PC-3 (cell line): ENCODE data around the gene SPX. TPM values are rescaled to one million over a fixed set of nuclear protein-coding genes. Genes with fewer than 3 reads are reported as not detected.
A peak's percentile ranks its signal among the peaks of the same experiment; 100 is the strongest.

ENCODE experiments used
- ATAC-seq: fragments of 200-7000 bp; cut with Tn5 transposase; 2 replicates; pipeline ENCODE4 v1.9.1; 2020; ENCODE audit warnings: mild to moderate bottlenecking, moderate library complexity
- Bru-seq: library from RNA; stranded (reverse); fragments of 400-500 nt; gene quantifications from one replicate; lab custom pipeline; 2021; lab: Mats Ljungman, UMichigan
- BruChase-seq, 2 experiments: library from RNA; stranded (reverse); fragments of 400-500 nt; gene quantifications; one replicate each; lab custom pipeline; 2021; lab: Mats Ljungman, UMichigan
- BruUV-seq: library from RNA; stranded (reverse); fragments of 400-500 nt; replicated peaks from 2 replicates; lab custom pipeline; 2021; lab: Mats Ljungman, UMichigan
- CTCF ChIA-PET: fragments of 300-600 bp; sonication (Branson Sonifier 250); formaldehyde crosslinking; loops from one replicate; lab custom pipeline; 2022; ENCODE audit warnings: antibody characterized with exemption; lab: Charles Lee
- POLR2A ChIA-PET: fragments of 300-600 bp; sonication (Branson Sonifier 250); formaldehyde crosslinking; loops from one replicate; lab custom pipeline; 2022; ENCODE audit warnings: antibody characterized with exemption; ENCODE audit not compliant: unreplicated experiment; lab: Charles Lee
- DNase-seq: peaks from one replicate; pipeline ENCODE4 v3.0.0-alpha.2; 2015
- H2AFZ ChIP-seq: fragments of 300-600 bp; sonication (generic); 2 replicates; pipeline ENCODE4 v1.6.0; 2016; ENCODE audit warnings: antibody characterized with exemption, low read length
- H3F3A ChIP-seq: fragments of 300-600 bp; sonication (generic); one replicate; pipeline ENCODE4 v1.6.0; 2017; ENCODE audit warnings: antibody characterized with exemption, low read length, control low read depth, mild to moderate bottlenecking; ENCODE audit not compliant: unreplicated experiment
- H3K27ac ChIP-seq: fragments of 300-600 bp; sonication (generic); 2 replicates; pipeline ENCODE4 v1.5.1; 2016; ENCODE audit warnings: mild to moderate bottlenecking, low read length
- H3K27me3 ChIP-seq: fragments of 300-600 bp; sonication (generic); 2 replicates; pipeline ENCODE4 v1.6.1; 2016; ENCODE audit warnings: low read length, mixed read lengths
- H3K36me3 ChIP-seq: fragments of 300-600 bp; sonication (generic); 2 replicates; pipeline ENCODE4 v1.6.1; 2016; ENCODE audit warnings: low read depth, mixed run types, low read length, mixed read lengths
- H3K4me1 ChIP-seq: fragments of 300-600 bp; sonication (generic); 2 replicates; pipeline ENCODE4 v1.5.1; 2016; ENCODE audit warnings: low read length; ENCODE audit not compliant: insufficient read depth
- H3K4me2 ChIP-seq: fragments of 300-600 bp; sonication (generic); 2 replicates; pipeline ENCODE4 v1.6.0; 2016; ENCODE audit warnings: low read length
- H3K4me3 ChIP-seq: fragments of 300-600 bp; sonication (generic); 2 replicates; pipeline ENCODE4 v1.5.1; 2016; ENCODE audit warnings: mild to moderate bottlenecking, low read length, mixed read lengths
- H3K79me2 ChIP-seq: fragments of 300-600 bp; sonication (generic); 2 replicates; pipeline ENCODE4 v1.6.1; 2017; ENCODE audit warnings: low read length, mixed read lengths
- H3K9ac ChIP-seq: fragments of 300-600 bp; sonication (generic); 2 replicates; pipeline ENCODE4 v1.6.0; 2016; ENCODE audit warnings: mild to moderate bottlenecking, low read length
- H3K9me2 ChIP-seq: fragments of 300-600 bp; sonication (generic); replicated peaks from 2 replicates; pipeline ENCODE4 v1.6.1; 2016; ENCODE audit warnings: mixed run types, low read length, mixed read lengths
- H3K9me3 ChIP-seq: fragments of 300-600 bp; sonication (generic); 2 replicates; pipeline ENCODE4 v1.6.1; 2016; ENCODE audit warnings: low read length, mixed read lengths
- H4K20me1 ChIP-seq: fragments of 300-600 bp; sonication (generic); 2 replicates; pipeline ENCODE4 v1.6.1; 2016; ENCODE audit warnings: low read length, mixed read lengths
- EZH2 ChIP-seq: fragments of 300-600 bp; sonication (generic); IDR thresholded peaks from one replicate; pipeline ENCODE4 v1.6.1; 2017; ENCODE audit warnings: antibody characterized with exemption, mild to moderate bottlenecking, low read length; ENCODE audit not compliant: unreplicated experiment
- EZH2phosphoT487 ChIP-seq: fragments of 300-600 bp; sonication (generic); IDR thresholded peaks from 2 replicates; pipeline ENCODE4 v1.6.1; 2018; ENCODE audit warnings: mild to moderate bottlenecking, antibody characterized with exemption, low read length, borderline replicate concordance
- intact Hi-C: fragments of 100-400 bp; cut with micrococcal nuclease; formaldehyde crosslinking; loops from 2 replicates; pipeline ENCODE4 v1.9.0; 2023
- long read RNA-seq: library from polyadenylated mRNA; unstranded; transcript quantifications from one replicate; pipeline ENCODE4 v2.0.0, GENCODE V29; 2021; ENCODE audit not compliant: unreplicated experiment
- total RNA-seq: library from RNA; depleted of rRNA; stranded (reverse); fragments of >200 nt; gene quantifications from 2 replicates; pipeline ENCODE4 v1.2.3, GENCODE V29; 2014; rRNA removed
- TF ChIP-seq, protein P1 (sequence below): fragments of 300-600 bp; sonication (generic); conservative IDR thresholded peaks from 2 replicates; pipeline ENCODE4 v1.5.1; 2017; ENCODE audit warnings: antibody characterized with exemption, low read depth, mild to moderate bottlenecking, low read length

Gene SPX, protein sequence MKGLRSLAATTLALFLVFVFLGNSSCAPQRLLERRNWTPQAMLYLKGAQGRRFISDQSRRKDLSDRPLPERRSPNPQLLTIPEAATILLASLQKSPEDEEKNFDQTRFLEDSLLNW
- total RNA-seq: 0.87 TPM in 1 of 2 replicates, not detected in the other
- percentile 32 among the genes with signal in this experiment for Bru-seq, nascent RNA
- percentile 42 among the genes with signal in this experiment for BruChase-seq, experiment 1, labeled RNA remaining after a 6-hour chase
- percentile 59 among the genes with signal in this experiment for BruChase-seq, experiment 2, labeled RNA remaining after a 2-hour chase
- long read RNA-seq, partial matches to known transcripts: 0 of 2 reads
- long read RNA-seq, other reads (novel, unspliced or antisense): 1 of 2 reads

DNA sequence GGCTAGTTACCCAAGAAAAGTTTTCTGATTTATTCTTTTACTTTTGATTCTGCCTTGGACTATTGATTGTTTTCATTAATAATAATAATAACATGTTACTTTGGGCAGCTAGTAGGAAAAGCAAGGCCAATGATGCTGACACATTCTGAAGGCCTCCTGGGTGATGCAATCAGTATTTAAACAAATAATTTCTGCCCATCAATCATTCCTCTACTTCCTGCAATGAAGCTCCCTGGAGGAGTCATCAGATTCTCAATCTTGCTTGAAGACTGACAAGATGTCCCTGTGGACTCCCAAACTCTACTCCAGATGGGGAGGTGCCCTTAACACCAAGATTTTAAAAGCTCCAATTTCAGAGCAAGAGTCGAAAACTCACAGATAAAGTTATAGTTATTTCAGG, at the start of gene SPX:
Gene SPX, plus strand, starts transcription at position 244 of the 400 bp plus-strand sequence. CDS start 177 bp downstream, outside the sequence.
- DNase-seq (peak; percentile 63), ATAC-seq (no peak)
- no peaks in the 10 kb centered on the region for H3K9me3 ChIP-seq
- no peak within 1 kb of the TSS for H3K27ac ChIP-seq
- H3K4me3 ChIP-seq: peak within 1 kb of the TSS; percentile 79
- BruUV-seq: no TSS peak
- ChIA-PET CTCF (no interaction called here), POLR2A (no interaction called here)
- H2AFZ ChIP-seq: peak within 1 kb of the TSS; percentile 94
- no peaks in the 10 kb centered on the region; the same call in none of the 2 replicates for H3K27me3 ChIP-seq
- no peaks in the 10 kb centered on the region for H4K20me1 ChIP-seq
- intact Hi-C loops: loop anchor here (10.0 kb wide), 1 partner anchor 129 kb away; the partner anchor contains the start of gene LDHB
- H3K9me2 ChIP-seq: no peaks in the 10 kb centered on the region
- no peaks in the 10 kb centered on the region for H3K79me2 ChIP-seq
- peak within 1 kb of the TSS; percentile 94 for H3K4me2 ChIP-seq
- H3F3A ChIP-seq: no peaks in the 10 kb centered on the region
- no peak within 1 kb of the TSS for H3K9ac ChIP-seq
- TF ChIP-seq EZH2phosphoT487 (no peak), EZH2 (no peak)
- TF ChIP-seq, protein P1, sequence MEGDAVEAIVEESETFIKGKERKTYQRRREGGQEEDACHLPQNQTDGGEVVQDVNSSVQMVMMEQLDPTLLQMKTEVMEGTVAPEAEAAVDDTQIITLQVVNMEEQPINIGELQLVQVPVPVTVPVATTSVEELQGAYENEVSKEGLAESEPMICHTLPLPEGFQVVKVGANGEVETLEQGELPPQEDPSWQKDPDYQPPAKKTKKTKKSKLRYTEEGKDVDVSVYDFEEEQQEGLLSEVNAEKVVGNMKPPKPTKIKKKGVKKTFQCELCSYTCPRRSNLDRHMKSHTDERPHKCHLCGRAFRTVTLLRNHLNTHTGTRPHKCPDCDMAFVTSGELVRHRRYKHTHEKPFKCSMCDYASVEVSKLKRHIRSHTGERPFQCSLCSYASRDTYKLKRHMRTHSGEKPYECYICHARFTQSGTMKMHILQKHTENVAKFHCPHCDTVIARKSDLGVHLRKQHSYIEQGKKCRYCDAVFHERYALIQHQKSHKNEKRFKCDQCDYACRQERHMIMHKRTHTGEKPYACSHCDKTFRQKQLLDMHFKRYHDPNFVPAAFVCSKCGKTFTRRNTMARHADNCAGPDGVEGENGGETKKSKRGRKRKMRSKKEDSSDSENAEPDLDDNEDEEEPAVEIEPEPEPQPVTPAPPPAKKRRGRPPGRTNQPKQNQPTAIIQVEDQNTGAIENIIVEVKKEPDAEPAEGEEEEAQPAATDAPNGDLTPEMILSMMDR: no peak
- H3K36me3 ChIP-seq: no peaks in the 10 kb centered on the region
- H3K4me1 ChIP-seq: peaks cover 13% of the 10 kb centered on the region; the same call in 1 of the 2 replicates

DNA sequence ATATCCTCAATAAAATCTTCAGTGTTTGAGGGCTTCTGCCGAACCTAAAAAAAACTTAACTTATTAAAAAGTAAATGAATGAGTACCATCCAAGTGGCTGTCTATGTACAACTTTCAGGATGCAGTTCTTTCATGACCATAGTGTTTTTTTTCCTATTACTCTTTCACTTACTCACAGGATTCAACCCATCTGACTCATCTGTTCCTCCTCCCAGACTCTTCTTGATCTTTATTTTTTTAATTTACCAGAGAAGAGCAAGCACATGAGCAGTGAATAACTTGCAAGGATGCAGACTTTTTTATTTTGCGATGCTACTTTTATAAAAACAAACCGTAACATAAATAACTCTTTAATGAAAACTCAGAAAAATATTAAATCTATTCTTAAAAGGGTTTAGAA, 49.1 kb upstream of the SPX start:
- ChIA-PET CTCF (no interaction called here), POLR2A (no interaction called here)
- intact Hi-C loops: no loop called here
- H3K36me3 ChIP-seq: peaks cover 10% of the 10 kb centered on the region
- no peak overlapping the region for H3K9ac ChIP-seq
- TF ChIP-seq EZH2phosphoT487 (no peak), EZH2 (no peak)
- TF ChIP-seq, protein P1: no peak
- no peaks in the 10 kb centered on the region for H4K20me1 ChIP-seq
- H2AFZ ChIP-seq: no peak overlapping the region
- DNase-seq (peak; percentile 10), ATAC-seq (peak; percentile 37)
- no peak overlapping the region for H3K4me2 ChIP-seq
- H3K27ac ChIP-seq: no peak overlapping the region
- H3F3A ChIP-seq: no peaks in the 10 kb centered on the region
- H3K4me1 ChIP-seq: no peaks in the 10 kb centered on the region
- no peaks in the 10 kb centered on the region for H3K9me3 ChIP-seq
- H3K4me3 ChIP-seq: no peak overlapping the region
- H3K9me2 ChIP-seq: no peaks in the 10 kb centered on the region
- no peaks in the 10 kb centered on the region for H3K79me2 ChIP-seq
- BruUV-seq: no TSS peak
- no peaks in the 10 kb centered on the region for H3K27me3 ChIP-seq
